MG63 (cell line): ENCODE measurements around the gene CT45A8. TPM values are rescaled to one million over a fixed set of nuclear protein-coding genes. Genes with fewer than 3 reads are reported as not detected.
A peak's percentile ranks its signal among the peaks of the same experiment; 100 is the strongest.
"Not testable (repeated sequence)": the region's sequence is repeated elsewhere in the genome, so short reads cannot be mapped to it uniquely, and the experiment has no call there.

ENCODE experiments used
- DNase-seq: peaks from one replicate; pipeline ENCODE4 v3.0.0-alpha.2; 2020
- H3K27me3 ChIP-seq: fragments of 250-450 bp; sonication (Bioruptor Pico); 2 replicates; pipeline ENCODE4 v1.5.1; 2020; ENCODE audit warnings: mild to moderate bottlenecking, moderate library complexity
- H3K36me3 ChIP-seq: fragments of 250-450 bp; sonication (Bioruptor Pico); 2 replicates; pipeline ENCODE4 v1.5.1; 2020; ENCODE audit warnings: mild to moderate bottlenecking, moderate library complexity
- H3K4me3 ChIP-seq: fragments of 250-450 bp; sonication (Bioruptor Pico); 2 replicates; pipeline ENCODE4 v1.5.1; 2020; ENCODE audit warnings: mild to moderate bottlenecking, moderate library complexity
- H3K9me3 ChIP-seq: fragments of 250-450 bp; sonication (Bioruptor Pico); 2 replicates; pipeline ENCODE4 v1.5.1; 2020; ENCODE audit warnings: mild to moderate bottlenecking, moderate library complexity
- total RNA-seq: library from RNA; depleted of rRNA; stranded (reverse); fragments of >200 nt; shearing (Covaris generic); gene quantifications from 2 replicates; pipeline ENCODE4 v1.2.3, GENCODE V29; 2014; ENCODE audit warnings: low replicate concordance; rRNA removed

The CT45A8 gene
- total RNA-seq = not detected in 2 replicates

- not testable (repeated sequence) for H3K4me3 ChIP-seq, H3K9me3 ChIP-seq, H3K36me3 ChIP-seq, DNase-seq, H3K27me3 ChIP-seq
Observed at GRCh38 chrX:135854438-135854837, at the start of gene CT45A8. Gene CT45A8 (minus strand): TSS chrX:135854538. CDS start chrX:135850783, 3,755 bp downstream.

- no peak for DNase-seq
- Histone ChIP-seq H3K36me3 (no peaks in the 10 kb centered on the region), H3K4me3 (no peak within 1 kb of the TSS), H3K27me3 (no peaks in the 10 kb centered on the region), H3K9me3 (no peaks in the 10 kb centered on the region)
Observed at GRCh38 chrX:135893294-135893817, 39.0 kb upstream of the CT45A8 start, which contains the start of the genes CT45A10 and SAGE1. Gene CT45A10 (minus strand): TSS chrX:135893444. CDS start chrX:135885344, 8,100 bp downstream. Gene SAGE1 (plus strand): TSS chrX:135893716. CDS start chrX:135896243, 2,527 bp downstream.

GRCh38 chrX:135892781-135893180 is 38.4 kb upstream of the CT45A8 start:
- no peak overlapping the region for H3K4me3 ChIP-seq
- no peaks in the 10 kb centered on the region for H3K9me3 ChIP-seq
- no peak for DNase-seq
- no peaks in the 10 kb centered on the region for H3K36me3 ChIP-seq
- no peaks in the 10 kb centered on the region for H3K27me3 ChIP-seq

GRCh38 chrX:135890087-135890585 is 35.8 kb upstream of the CT45A8 start:
- Histone ChIP-seq H3K36me3 (no peaks in the 10 kb centered on the region), H3K9me3 (no peaks in the 10 kb centered on the region), H3K27me3 (no peaks in the 10 kb centered on the region), H3K4me3 (no peak overlapping the region)
- no peak for DNase-seq

GRCh38 chrX:135888976-135889375 is 34.6 kb upstream of the CT45A8 start:
- not testable (repeated sequence) for H3K9me3 ChIP-seq, H3K27me3 ChIP-seq, H3K4me3 ChIP-seq, H3K36me3 ChIP-seq
- peak; percentile 24 for DNase-seq

- H3K27me3 ChIP-seq, DNase-seq, H3K36me3 ChIP-seq, H3K4me3 ChIP-seq, H3K9me3 ChIP-seq: not testable (repeated sequence)
Observed at GRCh38 chrX:135888230-135888629, 33.9 kb upstream of the CT45A8 start.

GRCh38 chrX:135882741-135883140 is 28.4 kb upstream of the CT45A8 start:
- H3K36me3 ChIP-seq, H3K9me3 ChIP-seq: not testable (repeated sequence)

GRCh38 chrX:135871712-135872111 is 17.4 kb upstream of the CT45A8 start, which contains the start of gene CT45A9:
Gene CT45A9 (minus strand): TSS chrX:135871812. CDS start chrX:135868061, 3,751 bp downstream.
- not testable (repeated sequence) for H3K27me3 ChIP-seq, H3K36me3 ChIP-seq, H3K9me3 ChIP-seq, H3K4me3 ChIP-seq, DNase-seq

More at GRCh38 chrX:135882741-135883140, 28.4 kb upstream of the CT45A8 start:
- not testable (repeated sequence) for H3K4me3 ChIP-seq, DNase-seq, H3K27me3 ChIP-seq

- H3K9me3 ChIP-seq, H3K4me3 ChIP-seq, DNase-seq, H3K27me3 ChIP-seq, H3K36me3 ChIP-seq: not testable (repeated sequence)
Observed at GRCh38 chrX:135837180-135837579, 17.2 kb downstream of the CT45A8 start, which contains the start of gene CT45A7. Gene CT45A7 (minus strand): TSS chrX:135837280. CDS start chrX:135833533, 3,747 bp downstream.

- H3K9me3 ChIP-seq, H3K4me3 ChIP-seq, H3K36me3 ChIP-seq, H3K27me3 ChIP-seq, DNase-seq: not testable (repeated sequence)
Observed at GRCh38 chrX:135819912-135820311, 34.4 kb downstream of the CT45A8 start, which contains the start of gene CT45A2. Gene CT45A2 (minus strand): TSS chrX:135820012. CDS start chrX:135816265, 3,747 bp downstream.

GRCh38 chrX:135802687-135803086 is 51.7 kb downstream of the CT45A8 start, which contains the start of gene CT45A6:
Gene CT45A6 (minus strand): TSS chrX:135802787. CDS start chrX:135798993, 3,794 bp downstream.
- not testable (repeated sequence) for H3K36me3 ChIP-seq, H3K27me3 ChIP-seq, DNase-seq, H3K4me3 ChIP-seq, H3K9me3 ChIP-seq

Other genes starting within 250 kb of the CT45A8 start
- not detected in 2 replicates for gene CT45A1, start 140.9 kb downstream of the CT45A8 start, total RNA-seq
- not detected in 2 replicates for gene CT45A3, start 86.3 kb downstream of the CT45A8 start, total RNA-seq
- gene CT45A5, start 69.0 kb downstream of the CT45A8 start, total RNA-seq = not detected in 2 replicates
- gene CT45A6, start 51.8 kb downstream of the CT45A8 start, total RNA-seq = not detected in 2 replicates
- gene CT45A2, start 34.5 kb downstream of the CT45A8 start, total RNA-seq = not detected in 2 replicates
- not detected in 2 replicates for gene CT45A7, start 17.3 kb downstream of the CT45A8 start, total RNA-seq
- gene CT45A9, start 17.3 kb upstream of the CT45A8 start, total RNA-seq = not detected in 2 replicates
- not detected in 2 replicates for gene CT45A10, start 38.9 kb upstream of the CT45A8 start, total RNA-seq
- not detected in 2 replicates for gene SAGE1, start 39.2 kb upstream of the CT45A8 start, total RNA-seq
- gene MMGT1, start 119.5 kb upstream of the CT45A8 start, total RNA-seq = 19.6 and 26.1 TPM in 2 replicates
- gene SLC9A6, start 130.9 kb upstream of the CT45A8 start, total RNA-seq = 10.0 and 14.8 TPM in 2 replicates